Activated CD4-positive, alpha-beta T cell treated with anti-CD3 and anti-CD28 coated beads for 48 hours (primary cell): Measurements from ENCODE around the gene RASA3.
"Not testable (repeated sequence)": the region's sequence is repeated elsewhere in the genome, so short reads cannot be mapped to it uniquely, and the experiment has no call there.

Experiments used
- DNase-seq: peaks from one replicate; pipeline ENCODE4 v3.0.0-alpha.2; 2020

Gene RASA3

GRCh38 chr13:114027046-114027715 lies 105.2 kb downstream of the RASA3 start:
- DNase-seq: no peak

- DNase-seq: no peak
Observed at GRCh38 chr13:114026481-114026880, 105.9 kb downstream of the RASA3 start.

GRCh38 chr13:114025714-114026431 lies 106.5 kb downstream of the RASA3 start:
- DNase-seq: no peak

- no peak for DNase-seq
Observed at GRCh38 chr13:114025405-114025713, 107.1 kb downstream of the RASA3 start.

GRCh38 chr13:114024603-114025404 lies 107.6 kb downstream of the RASA3 start:
- no peak for DNase-seq

- DNase-seq: no peak
Observed at GRCh38 chr13:114023716-114024602, 108.5 kb downstream of the RASA3 start.

GRCh38 chr13:114022876-114023275 lies 109.5 kb downstream of the RASA3 start:
- no peak for DNase-seq

- DNase-seq: no peak
Observed at GRCh38 chr13:114022309-114022669, 110.1 kb downstream of the RASA3 start.

GRCh38 chr13:114021464-114022308 lies 110.7 kb downstream of the RASA3 start:
- DNase-seq: no peak

- DNase-seq: no peak
Observed at GRCh38 chr13:114020750-114021463, 111.5 kb downstream of the RASA3 start.

- not testable (repeated sequence) for DNase-seq
Observed at GRCh38 chr13:114020134-114020533, 112.3 kb downstream of the RASA3 start.

- DNase-seq: peak; percentile 75
Observed at GRCh38 chr13:114019367-114019766, 113.1 kb downstream of the RASA3 start.

GRCh38 chr13:114018461-114019055 lies 113.9 kb downstream of the RASA3 start:
- DNase-seq: no peak

- DNase-seq: no peak
Observed at GRCh38 chr13:114017966-114018365, 114.5 kb downstream of the RASA3 start.

- no peak for DNase-seq
Observed at GRCh38 chr13:114017028-114017630, 115.3 kb downstream of the RASA3 start.

- DNase-seq: no peak
Observed at GRCh38 chr13:114016321-114017027, 115.9 kb downstream of the RASA3 start.

- peak; percentile 43 for DNase-seq
Observed at GRCh38 chr13:114015969-114016295, 116.5 kb downstream of the RASA3 start.

- DNase-seq: no peak
Observed at GRCh38 chr13:114015111-114015968, 117.1 kb downstream of the RASA3 start.
